Measurements from ENCODE around the gene GADL1.

The GADL1 gene

GRCh38 chr3:30804984-30805383 lies 89.5 kb downstream of the GADL1 start:
- no peak for DNase-seq

DNA sequence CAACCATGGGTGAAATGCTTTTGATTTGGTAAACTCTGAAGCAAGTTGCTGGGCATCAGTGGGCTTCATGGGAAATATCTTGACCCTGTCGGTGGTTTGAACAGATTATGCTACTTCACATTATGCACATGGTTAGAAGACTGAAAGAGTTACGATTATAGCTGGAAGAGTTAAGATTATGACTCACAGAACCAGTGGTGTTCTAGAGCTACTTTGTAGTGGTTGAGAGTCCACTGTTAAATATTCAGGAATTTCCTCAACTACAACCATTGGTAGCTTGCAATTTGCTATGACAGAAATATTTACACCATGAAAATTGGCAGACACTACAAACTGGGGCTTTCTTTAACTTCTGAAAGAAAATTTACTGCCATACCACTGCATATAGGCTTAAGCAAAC lies 99.3 kb downstream of the GADL1 start:
- no peak for DNase-seq

DNA sequence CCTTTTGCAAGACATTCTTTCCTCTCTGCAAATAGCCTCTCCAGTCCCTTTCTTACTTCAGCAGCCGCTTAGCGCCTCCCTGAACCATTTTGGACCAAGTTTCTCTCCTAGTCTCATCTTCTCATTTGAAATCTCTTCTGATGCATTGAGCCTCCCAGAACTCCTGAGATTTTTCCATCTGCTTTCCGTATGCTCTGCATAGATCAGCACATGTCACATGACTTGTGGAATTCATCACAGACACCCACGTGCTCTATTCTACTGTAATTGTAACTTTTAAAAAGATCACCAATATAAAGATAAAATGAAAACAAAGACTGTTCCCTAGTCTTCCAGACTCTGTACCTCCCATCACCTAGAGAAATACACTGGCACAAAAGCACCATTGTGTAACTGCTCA lies 100.7 kb downstream of the GADL1 start:
- DNase-seq, result no peak

DNA sequence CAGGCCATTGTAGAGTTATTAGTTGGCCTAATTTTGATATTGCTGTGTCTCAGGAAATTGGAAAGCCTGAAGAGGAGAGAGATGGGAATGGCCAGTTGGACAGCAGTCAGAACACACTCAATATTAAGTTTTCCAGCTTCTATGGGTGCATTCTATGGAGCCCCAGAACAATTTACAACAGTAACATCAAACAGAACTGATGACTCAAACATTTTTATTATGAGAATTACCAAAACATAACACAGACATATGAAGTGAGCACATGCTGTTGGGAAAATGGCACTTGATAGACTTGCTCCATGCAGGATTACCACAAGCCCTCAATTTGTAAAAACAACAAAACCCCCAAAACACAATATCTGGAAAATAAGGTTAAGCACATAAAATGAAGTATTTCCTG lies 104.3 kb downstream of the GADL1 start:
- no peak for DNase-seq

DNA sequence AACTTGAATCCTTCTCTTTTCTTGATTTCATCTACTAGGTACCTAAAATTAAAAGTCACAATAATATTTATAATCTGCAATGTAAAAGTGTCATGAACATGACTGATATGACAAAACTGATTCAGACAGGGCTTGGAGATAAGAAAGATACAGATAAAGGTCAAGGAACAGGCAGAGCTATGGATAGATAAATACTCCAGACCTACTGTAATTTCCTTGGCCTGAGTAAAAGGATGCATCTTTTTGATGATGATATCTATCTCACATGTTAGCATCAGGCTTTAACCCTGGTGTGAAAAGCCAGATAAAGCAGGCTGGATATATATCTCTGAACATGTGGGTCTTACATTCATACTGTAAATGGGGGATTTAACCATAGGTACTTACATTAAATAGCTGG lies 108.1 kb downstream of the GADL1 start:
- DNase-seq, result no peak

GRCh38 chr3:30779686-30780287 lies 114.7 kb downstream of the GADL1 start:
- no peak for DNase-seq

DNA sequence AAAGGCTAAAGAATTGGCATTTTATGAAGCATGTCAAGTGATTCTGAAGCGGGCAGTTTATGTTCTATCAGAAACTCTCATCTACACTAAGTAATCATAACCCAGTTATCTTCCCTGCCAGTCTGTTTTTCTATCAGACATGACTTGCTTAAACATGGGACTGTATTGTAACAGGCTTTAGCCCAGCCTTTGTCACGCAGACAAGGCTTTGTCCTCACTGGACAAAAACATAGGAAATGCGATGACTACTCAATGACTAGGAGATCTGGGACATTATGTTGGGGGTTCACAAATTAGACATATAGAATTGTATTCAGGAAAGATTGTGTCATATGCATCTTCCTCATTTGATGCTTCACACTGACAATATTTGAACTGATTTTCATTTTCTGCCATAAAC lies 115.5 kb downstream of the GADL1 start:
- no peak for DNase-seq

- DNase-seq, result no peak
These were observed 116.9 kb downstream of the GADL1 start for GRCh38 chr3:30777426-30778113.

- no peak for DNase-seq
These were observed 118.2 kb downstream of the GADL1 start for GRCh38 chr3:30776186-30776815.

DNA sequence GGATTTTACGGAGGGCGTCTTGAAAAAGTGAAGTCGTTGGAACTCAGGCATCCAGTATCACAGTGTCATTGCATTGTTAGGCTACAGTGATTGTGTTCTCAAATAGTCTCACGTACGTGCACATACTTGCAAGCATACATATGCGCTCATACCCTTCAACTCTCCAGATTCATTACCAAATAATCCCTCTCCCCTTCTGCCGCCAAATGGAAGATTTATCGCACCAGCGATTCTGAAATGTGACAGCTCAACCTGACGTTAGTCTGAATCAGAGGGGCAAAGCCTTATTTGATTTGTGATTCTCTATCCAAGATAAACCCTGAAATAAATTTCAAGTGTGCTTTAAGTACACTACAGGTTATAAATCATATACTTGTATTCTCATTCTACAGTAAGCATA lies 119.4 kb downstream of the GADL1 start:
- no peak for DNase-seq

GRCh38 chr3:30774062-30774461 lies 120.4 kb downstream of the GADL1 start:
- no peak for DNase-seq

GRCh38 chr3:30770387-30770786 lies 124.1 kb downstream of the GADL1 start:
- DNase-seq, result no peak

- DNase-seq, result no peak
These were observed 125.5 kb downstream of the GADL1 start for GRCh38 chr3:30768703-30769550.

- no peak for DNase-seq
These were observed 126.4 kb downstream of the GADL1 start for GRCh38 chr3:30768046-30768445.

DNA sequence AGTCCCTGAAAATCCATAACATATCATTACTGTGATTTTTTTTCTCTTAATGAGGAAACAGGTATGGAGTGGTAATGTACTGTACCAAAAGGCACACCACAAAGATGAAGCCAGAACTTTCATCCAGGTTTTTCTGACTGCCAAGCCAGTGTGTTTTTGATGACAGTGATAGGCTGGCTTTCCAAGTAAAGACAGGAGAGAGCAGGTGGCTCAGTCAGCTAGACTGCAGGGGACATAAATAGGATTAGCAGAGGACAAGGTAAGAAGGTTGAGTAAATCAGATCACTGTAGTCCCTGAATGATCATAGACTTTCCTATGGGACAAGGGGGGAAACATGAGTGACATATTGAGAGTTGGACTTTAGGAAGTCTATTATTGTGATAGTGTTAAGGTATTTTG lies 127.9 kb downstream of the GADL1 start:
- DNase-seq, result no peak

DNA sequence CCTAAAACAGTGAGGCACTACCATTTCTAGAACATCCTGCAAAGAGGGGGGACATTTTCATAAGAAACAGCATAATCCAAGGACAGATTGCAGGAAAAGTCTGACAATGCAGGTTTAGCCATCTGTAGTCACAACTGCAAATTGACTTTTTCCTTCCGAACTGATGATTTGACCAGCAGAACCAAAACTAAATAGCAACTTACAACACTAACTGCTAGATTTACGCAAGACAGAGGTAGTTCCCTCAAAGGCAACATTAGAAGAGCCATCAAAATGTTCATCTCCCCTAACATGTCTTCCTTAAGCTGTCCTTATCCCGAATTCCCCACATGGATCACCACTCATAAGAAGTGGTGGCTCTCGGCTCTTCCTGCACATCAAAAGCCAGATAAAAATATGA lies 129.6 kb downstream of the GADL1 start:
- no peak for DNase-seq

GRCh38 chr3:30764281-30764680 lies 130.2 kb downstream of the GADL1 start:
- DNase-seq, result no peak

DNA sequence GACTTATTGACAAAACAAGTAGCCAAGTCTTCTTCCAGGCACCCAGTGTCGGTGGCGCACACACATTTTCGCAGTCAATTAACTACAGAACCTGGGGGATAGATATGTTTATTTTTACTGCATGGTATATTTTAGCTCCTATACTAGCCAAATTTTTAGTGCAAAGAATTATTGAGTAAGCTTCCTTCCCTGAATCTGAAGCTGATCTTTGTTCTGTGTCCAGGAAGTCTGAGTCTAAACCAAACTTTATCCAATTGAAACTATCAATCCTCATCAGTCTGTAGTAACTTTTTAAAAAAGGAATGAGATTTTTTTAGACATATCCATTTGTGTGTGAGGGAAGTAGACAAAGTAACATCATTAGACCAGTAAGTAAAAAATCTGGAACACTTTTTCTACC lies 133.1 kb downstream of the GADL1 start:
- DNase-seq, result no peak

GRCh38 chr3:30760737-30761136 lies 133.7 kb downstream of the GADL1 start:
- DNase-seq, result no peak

GRCh38 chr3:30760040-30760695 lies 134.3 kb downstream of the GADL1 start:
- no peak for DNase-seq

GRCh38 chr3:30756218-30756617 lies 138.2 kb downstream of the GADL1 start:
- no peak for DNase-seq

- no peak for DNase-seq
These were observed 140.0 kb downstream of the GADL1 start for GRCh38 chr3:30754426-30754825.

GRCh38 chr3:30753766-30754165 lies 140.7 kb downstream of the GADL1 start:
- no peak for DNase-seq

All from NCI-H187 (cell line).